Body of pancreas (tissue), 4 donors: Measurements from ENCODE around the gene WDR37. TPM values are rescaled to one million over a fixed set of nuclear protein-coding genes. Genes with fewer than 3 reads are reported as not detected.

Source experiments
- ATAC-seq: fragments of 150-250 bp; one replicate; pipeline ENCODE4 v1.9.1; 2016
- DNase-seq, 4 donors: peaks; one replicate each; pipeline ENCODE4 v3.0.0-alpha.2; 2019
- H3K27ac ChIP-seq, 4 donors: fragments of 200-600 bp; sonication (generic); 1 replicate in 3 of 4; 2 replicates in 1 of 4; pipeline versions ENCODE4 v1.5.1 to v1.6.1; 2016 to 2019; ENCODE audit warnings: mild to moderate bottlenecking in 1 of 4, mixed read lengths in 1 of 4, moderate library complexity in 1 of 4
- H3K27me3 ChIP-seq, 2 donors: fragments of 200-600 bp; sonication (generic); one replicate each; pipeline ENCODE4 v1.6.0; 2016; ENCODE audit warnings: mild to moderate bottlenecking in 1 of 2
- H3K36me3 ChIP-seq, 2 donors: fragments of 200-600 bp; sonication (generic); replicated peaks in 1 of 2; 2 replicates each; pipeline ENCODE4 v1.5.1; 2016; ENCODE audit warnings: low read depth in 2 of 2; ENCODE audit not compliant: insufficient read depth in 1 of 2
- H3K4me1 ChIP-seq: fragments of 200-600 bp; sonication (generic); one replicate; pipeline ENCODE4 v1.6.0; 2016
- H3K4me3 ChIP-seq, 2 donors: fragments of 200-600 bp; sonication (generic); 1 replicate in 1 of 2; 2 replicates in 1 of 2; pipeline ENCODE4 v1.5.1; 2016 to 2019
- H3K9me3 ChIP-seq, 3 donors: fragments of 200-600 bp; sonication (generic); 1 replicate in 2 of 3; 2 replicates in 1 of 3; pipeline ENCODE4 v1.5.1; 2016
- CTCF ChIP-seq, 7 experiments: fragments of 450-650 bp in 4 of 7; fragments of 200-600 bp in 3 of 7; sonication (generic) in 3 of 7; IDR thresholded peaks; one replicate each; pipeline ENCODE4 v1.5.1; 2016 to 2019; ENCODE audit warnings: antibody characterized with exemption in 7 of 7
- POLR2A ChIP-seq, 3 donors: fragments of 450-650 bp; IDR thresholded peaks; one replicate each; pipeline ENCODE4 v1.6.1; 2016; ENCODE audit warnings: antibody characterized with exemption in 3 of 3, mild to moderate bottlenecking in 2 of 3
- WGBS, 2 donors: methylation state at CpG; one replicate each; pipeline ENCODE4 v1.1.5; 2017; 5-methylcytosine and 5-hydroxymethylcytosine counted together
- intact Hi-C: fragments of 100-400 bp; cut with DNase I; formaldehyde crosslinking; loops from one replicate; pipeline ENCODE4 v1.15.1; 2023
- total RNA-seq, 2 donors: library from RNA; depleted of rRNA; stranded (reverse); fragments of >200 nt; gene quantifications; one replicate each; pipeline ENCODE4 v1.1.0, GENCODE V29; 2016

WDR37 gene
- total RNA-seq, 2 donors from 2014 or later: 9.9 to 14.3 TPM

- Histone ChIP-seq H3K36me3 (no peaks in the 10 kb centered on the region), H3K9me3 (no peaks in the 10 kb centered on the region), H3K4me3 (no peak overlapping the region), H3K27me3 (no peaks in the 10 kb centered on the region), H3K27ac (no peak overlapping the region), H3K4me1 (no peaks in the 10 kb centered on the region)
- ATAC-seq (no peak), DNase-seq (no peak)
- TF ChIP-seq CTCF (IDR thresholded peaks at IDR 0.05) (no peak), POLR2A (IDR thresholded peaks at IDR 0.05) (no peak)
- 71 to 72% methylated on average over 6 to 12 of the region's 16 CpGs for WGBS, 2 donors
- intact Hi-C loops: no loop called here
These were observed 124.0 kb downstream of the WDR37 start for GRCh38 chr10:1180071-1180730.

- Histone ChIP-seq H3K9me3 (no peaks in the 10 kb centered on the region), H3K36me3 (no peaks in the 10 kb centered on the region), H3K27ac (no peak overlapping the region), H3K4me3 (no peak overlapping the region), H3K4me1 (no peaks in the 10 kb centered on the region), H3K27me3 (no peaks in the 10 kb centered on the region)
- intact Hi-C loops: no loop called here
- TF ChIP-seq POLR2A (IDR thresholded peaks at IDR 0.05): no peak
- TF ChIP-seq CTCF (IDR thresholded peaks at IDR 0.05): no peak
- ATAC-seq (no peak), DNase-seq (no peak)
- WGBS, 2 donors: 85 to 91% methylated on average over 11 of the region's 11 CpGs
These were observed 124.7 kb downstream of the WDR37 start for GRCh38 chr10:1180836-1181235.

Other genes with a start within 250 kb of the WDR37 start
- 10 to 100 TPM; 41.0 to 61.6 TPM for gene LARP4B, start 124.7 kb upstream of the WDR37 start, total RNA-seq
- gene GTPBP4, start 68.0 kb upstream of the WDR37 start, total RNA-seq: 10 to 100 TPM in 1 of 2 donors, 1 to 10 TPM in 1; 8.3 to 20.4 TPM
- gene IDI2, start 30.5 kb upstream of the WDR37 start, total RNA-seq: not detected
- gene IDI1, start 7.3 kb upstream of the WDR37 start, total RNA-seq: 10 to 100 TPM; 15.6 to 20.4 TPM